Fibroblast of mammary gland (primary cell): ENCODE results near the gene GPR143.

Source experiments
- DNase-seq: peaks from one replicate; pipeline ENCODE4 v3.0.0-alpha.2; 2010; ENCODE audit warnings: low read depth
- H3K4me3 ChIP-seq: 2 replicates; pipeline ENCODE4 v1.5.1; 2011; ENCODE audit warnings: low read depth, mild to moderate bottlenecking, low read length, moderate library complexity; ENCODE audit not compliant: control insufficient read depth
- TF ChIP-seq, protein P1 (sequence below): conservative IDR thresholded peaks from 2 replicates; pipeline ENCODE4 v1.5.1; 2011; ENCODE audit warnings: low read depth, low read length, inconsistent platforms; ENCODE audit not compliant: control insufficient read depth, insufficient read depth

Gene GPR143

DNA sequence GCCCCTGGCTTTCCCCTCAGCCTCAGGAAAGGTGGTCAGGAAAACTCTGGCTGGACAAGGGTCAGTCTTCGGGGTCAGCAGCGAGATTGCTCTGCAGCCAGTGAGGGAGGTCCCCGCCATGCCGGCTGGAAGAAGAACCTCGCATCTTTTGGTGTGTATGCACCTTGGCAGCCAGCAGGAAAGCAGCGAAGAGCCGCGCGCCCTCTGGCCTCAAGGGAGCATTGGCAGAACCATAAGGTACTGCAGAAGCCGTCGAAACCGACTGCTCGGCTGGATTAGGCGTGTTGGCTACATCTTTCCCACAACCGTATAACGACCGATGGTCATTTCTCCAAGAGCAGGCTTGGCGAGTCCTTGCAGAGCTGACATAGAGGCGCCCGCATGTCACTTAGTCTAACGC is 48.3 kb downstream of the GPR143 start:
- DNase-seq: no peak
- no peak overlapping the region for H3K4me3 ChIP-seq
- TF ChIP-seq, protein P1, sequence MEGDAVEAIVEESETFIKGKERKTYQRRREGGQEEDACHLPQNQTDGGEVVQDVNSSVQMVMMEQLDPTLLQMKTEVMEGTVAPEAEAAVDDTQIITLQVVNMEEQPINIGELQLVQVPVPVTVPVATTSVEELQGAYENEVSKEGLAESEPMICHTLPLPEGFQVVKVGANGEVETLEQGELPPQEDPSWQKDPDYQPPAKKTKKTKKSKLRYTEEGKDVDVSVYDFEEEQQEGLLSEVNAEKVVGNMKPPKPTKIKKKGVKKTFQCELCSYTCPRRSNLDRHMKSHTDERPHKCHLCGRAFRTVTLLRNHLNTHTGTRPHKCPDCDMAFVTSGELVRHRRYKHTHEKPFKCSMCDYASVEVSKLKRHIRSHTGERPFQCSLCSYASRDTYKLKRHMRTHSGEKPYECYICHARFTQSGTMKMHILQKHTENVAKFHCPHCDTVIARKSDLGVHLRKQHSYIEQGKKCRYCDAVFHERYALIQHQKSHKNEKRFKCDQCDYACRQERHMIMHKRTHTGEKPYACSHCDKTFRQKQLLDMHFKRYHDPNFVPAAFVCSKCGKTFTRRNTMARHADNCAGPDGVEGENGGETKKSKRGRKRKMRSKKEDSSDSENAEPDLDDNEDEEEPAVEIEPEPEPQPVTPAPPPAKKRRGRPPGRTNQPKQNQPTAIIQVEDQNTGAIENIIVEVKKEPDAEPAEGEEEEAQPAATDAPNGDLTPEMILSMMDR: no peak

DNA sequence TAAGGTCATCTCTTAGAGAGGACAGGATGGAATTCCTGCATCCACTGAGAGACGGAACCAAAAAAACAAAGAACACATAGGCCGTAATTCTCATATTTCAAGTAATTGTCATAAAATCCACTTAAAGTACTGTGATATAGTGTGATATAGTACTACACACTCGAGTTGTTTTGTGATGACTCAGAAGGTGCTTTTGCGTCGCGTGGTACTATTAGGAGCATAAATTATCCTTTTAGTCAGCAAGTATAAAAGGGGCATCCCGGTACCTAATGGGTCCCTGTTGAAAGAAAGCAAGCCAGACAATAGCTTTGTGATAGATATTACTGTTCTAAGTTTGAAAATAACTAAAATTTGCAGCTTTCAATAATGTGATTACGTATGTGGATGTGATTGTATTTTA is 55.3 kb downstream of the GPR143 start:
- no peak for DNase-seq
- TF ChIP-seq, protein P1: no peak
- H3K4me3 ChIP-seq: no peak overlapping the region

GRCh38 chrX:9708923-9709553 is 56.6 kb downstream of the GPR143 start:
- DNase-seq: peak; percentile 58
- no peak overlapping the region for H3K4me3 ChIP-seq

DNA sequence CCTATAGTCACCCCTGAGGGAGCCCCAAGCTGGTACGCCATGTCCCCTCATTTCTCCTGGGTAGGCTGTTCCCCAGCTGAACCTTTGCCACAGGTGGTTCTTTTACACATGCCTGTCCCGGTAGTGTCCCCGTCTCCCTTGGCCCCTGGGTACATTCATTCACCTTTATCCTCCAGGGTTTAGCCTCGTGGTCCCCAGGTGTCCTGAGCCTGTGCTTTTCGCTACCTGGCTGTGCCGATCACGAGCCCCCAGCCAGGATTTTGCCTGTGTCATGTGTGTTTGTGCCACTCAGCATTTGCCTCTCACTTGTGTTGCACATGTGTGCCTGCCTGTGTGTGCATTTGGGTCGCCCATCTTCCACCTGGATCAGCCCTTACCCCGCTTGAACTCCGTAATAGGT is 57.6 kb downstream of the GPR143 start:
- TF ChIP-seq, protein P1: no peak
- H3K4me3 ChIP-seq: no peak overlapping the region
- no peak for DNase-seq

More at GRCh38 chrX:9708923-9709553, 56.6 kb downstream of the GPR143 start:
- TF ChIP-seq, protein P1: peak; percentile 72

DNA sequence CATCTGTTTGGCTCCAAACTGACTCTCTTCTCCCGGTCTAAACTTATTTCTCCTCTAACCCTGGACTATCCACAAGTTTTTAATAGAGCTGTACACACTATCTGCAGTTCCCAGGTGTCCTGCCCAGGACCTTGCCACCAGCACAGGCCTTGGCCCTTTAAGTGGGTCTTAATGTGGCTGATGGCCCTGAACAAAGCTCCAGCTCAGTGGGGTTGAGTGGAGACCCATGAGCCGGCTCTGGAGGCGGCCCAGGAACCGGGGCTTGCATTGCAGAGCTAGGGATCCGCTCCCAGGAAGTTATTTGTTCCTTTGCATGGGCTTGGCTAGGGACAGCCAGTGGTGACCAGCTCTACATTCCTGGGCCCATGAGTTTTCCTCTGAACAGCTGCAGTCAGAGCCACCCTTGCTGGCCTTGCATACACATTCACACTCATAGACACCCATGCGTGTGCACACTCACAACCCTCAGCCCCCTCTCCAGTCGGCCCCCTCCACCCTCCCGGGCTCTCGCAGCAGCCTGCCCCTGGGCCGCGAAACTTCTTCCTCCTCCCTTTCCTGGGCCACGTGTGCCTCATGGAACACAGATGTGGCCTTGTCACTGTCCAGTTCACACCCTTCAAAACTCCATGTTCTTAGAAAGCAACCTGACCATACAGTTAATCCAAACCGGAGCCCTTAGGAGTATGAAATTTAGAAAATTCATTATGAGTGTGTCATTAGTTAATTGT is 58.2 kb downstream of the GPR143 start:
- DNase-seq: no peak
- no peak overlapping the region for H3K4me3 ChIP-seq
- TF ChIP-seq, protein P1: no peak

DNA sequence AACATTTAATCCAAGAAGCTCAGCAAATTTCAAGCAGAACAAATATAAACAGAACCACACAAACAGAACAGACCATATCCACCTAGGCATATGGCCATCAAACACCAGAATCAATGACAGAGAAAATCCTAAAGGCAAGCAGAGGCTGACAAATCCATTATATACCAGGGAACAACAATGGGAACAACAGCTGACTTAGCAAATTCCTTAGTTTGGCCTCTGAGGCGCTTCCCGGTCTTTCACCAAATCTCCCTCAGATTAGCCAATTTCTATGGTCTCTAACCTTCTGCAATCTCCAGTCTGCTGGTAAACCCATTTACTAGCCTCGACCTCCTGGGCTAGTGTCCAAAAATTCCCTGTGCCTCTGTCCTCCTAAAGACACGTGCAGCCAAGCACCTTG is 59.2 kb downstream of the GPR143 start:
- TF ChIP-seq, protein P1: no peak
- DNase-seq: no peak
- no peak overlapping the region for H3K4me3 ChIP-seq
